Gastroesophageal sphincter (tissue), 4 donors: Measurements from ENCODE around the gene IMMP2L. TPM values are rescaled to one million over a fixed set of nuclear protein-coding genes. Genes with fewer than 3 reads are reported as not detected.
"Not testable (repeated sequence)": the region's sequence is repeated elsewhere in the genome, so short reads cannot be mapped to it uniquely, and the experiment has no call there.

Source experiments
- ATAC-seq: fragments of 150-250 bp; one replicate; pipeline ENCODE4 v1.9.1; 2016; ENCODE audit warnings: mild to moderate bottlenecking, moderate library complexity
- H3K27ac ChIP-seq, 4 donors: fragments of 200-600 bp; sonication (generic) in 3 of 4; 1 replicate in 3 of 4; 2 replicates in 1 of 4; pipeline ENCODE4 v1.5.1; 2016 to 2019
- H3K27me3 ChIP-seq: fragments of 200-600 bp; sonication (generic); one replicate; pipeline ENCODE4 v1.5.1; 2019
- H3K36me3 ChIP-seq, 2 donors: fragments of 200-600 bp; sonication (generic); one replicate each; pipeline ENCODE4 v1.5.1; 2019; ENCODE audit warnings: control low read depth in 1 of 2
- H3K4me1 ChIP-seq, 3 donors: fragments of 200-600 bp; sonication (generic); 1 replicate in 2 of 3; 2 replicates in 1 of 3; pipeline ENCODE4 v1.5.1; 2016 to 2019; ENCODE audit warnings: control low read depth in 2 of 3
- H3K4me3 ChIP-seq, 2 donors: fragments of 200-600 bp; sonication (generic); one replicate each; pipeline ENCODE4 v1.5.1; 2019; ENCODE audit warnings: mild to moderate bottlenecking in 1 of 2, moderate library complexity in 1 of 2
- H3K9me3 ChIP-seq, 3 donors: fragments of 200-600 bp; sonication (generic); one replicate each; pipeline ENCODE4 v1.5.1; 2017 to 2019; ENCODE audit warnings: control low read depth in 2 of 3
- CTCF ChIP-seq, 4 experiments: fragments of 200-600 bp in 2 of 4; fragments of 450-650 bp in 2 of 4; sonication (generic) in 1 of 4; IDR thresholded peaks; one replicate each; pipeline ENCODE4 v1.5.1; 2017 to 2019; ENCODE audit warnings: antibody characterized with exemption in 4 of 4, mild to moderate bottlenecking in 2 of 4, moderate library complexity in 2 of 4
- EP300 ChIP-seq: sonication (generic); formaldehyde crosslinking; IDR thresholded peaks from one replicate; pipeline ENCODE4 v1.6.1; 2017; ENCODE audit warnings: antibody characterized with exemption, mild to moderate bottlenecking
- POLR2A ChIP-seq, 2 donors: fragments of 450-650 bp; IDR thresholded peaks; one replicate each; pipeline ENCODE4 v1.6.1; 2017; ENCODE audit warnings: antibody characterized with exemption in 2 of 2, mild to moderate bottlenecking in 2 of 2, moderate library complexity in 1 of 2
- POLR2AphosphoS5 ChIP-seq: sonication (generic); formaldehyde crosslinking; IDR thresholded peaks from one replicate; pipeline ENCODE4 v1.6.1; 2017; ENCODE audit warnings: antibody characterized with exemption
- WGBS, 2 donors: methylation state at CpG; one replicate each; pipeline ENCODE4 v1.1.5; 2018; ENCODE audit warnings: low coverage in 1 of 2; 5-methylcytosine and 5-hydroxymethylcytosine counted together
- total RNA-seq, 4 donors: library from RNA; depleted of rRNA; stranded (reverse); fragments of >200 nt; gene quantifications; one replicate each; pipeline ENCODE4 v1.1.0, GENCODE V29; 2016

Gene IMMP2L
- total RNA-seq, 4 donors from 2014 or later = 13.6 to 38.5 (median 30.1) TPM

GRCh38 chr7:111475419-111475748, 86.9 kb downstream of the IMMP2L start:
- Histone ChIP-seq H3K27me3 (no peaks in the 10 kb centered on the region), H3K9me3 (no peaks in the 10 kb centered on the region)
- WGBS, 2 donors = 72 to 85% methylated on average over 1 of the region's 1 CpG

GRCh38 chr7:111474723-111475418, 87.4 kb downstream of the IMMP2L start:
- H3K4me3 ChIP-seq = no peak overlapping the region
- no peaks in the 10 kb centered on the region for H3K9me3 ChIP-seq
- no peaks in the 10 kb centered on the region for H3K27me3 ChIP-seq
- ATAC-seq = no peak
- no peaks in the 10 kb centered on the region for H3K36me3 ChIP-seq
- peaks cover 0 to 22% (median 2%) of the 10 kb centered on the region in 3 donors for H3K4me1 ChIP-seq
- H3K27ac ChIP-seq = no peak overlapping the region
- WGBS, 2 donors = 54 to 62% methylated on average over 4 of the region's 4 CpGs
- no peak for TF ChIP-seq EP300
- TF ChIP-seq CTCF (IDR thresholded peaks at IDR 0.05) = no peak
- TF ChIP-seq POLR2A (IDR thresholded peaks at IDR 0.05) = no peak

More at GRCh38 chr7:111475419-111475748, 86.9 kb downstream of the IMMP2L start:
- no peak for TF ChIP-seq POLR2A (IDR thresholded peaks at IDR 0.05)
- no peak for TF ChIP-seq CTCF (IDR thresholded peaks at IDR 0.05)
- no peak for TF ChIP-seq POLR2AphosphoS5
- no peak for TF ChIP-seq EP300
- Histone ChIP-seq H3K27ac (no peak overlapping the region), H3K36me3 (no peaks in the 10 kb centered on the region), H3K4me3 (no peak overlapping the region), H3K4me1 (peaks cover 0 to 22% (median 2%) of the 10 kb centered on the region in 3 donors)
- no peak for ATAC-seq

- Histone ChIP-seq H3K4me3 (no peak overlapping the region), H3K9me3 (no peaks in the 10 kb centered on the region), H3K27me3 (no peaks in the 10 kb centered on the region), H3K27ac (no peak overlapping the region), H3K36me3 (no peaks in the 10 kb centered on the region), H3K4me1 (peaks cover 0 to 22% (median 2%) of the 10 kb centered on the region in 3 donors)
- WGBS, 2 donors = 64% methylated on average over 2 of the region's 2 CpGs; no CpG with 5 or more reads in 1 of the 2 donors
- TF ChIP-seq POLR2A (IDR thresholded peaks at IDR 0.05) (no peak), POLR2AphosphoS5 (no peak), EP300 (no peak), CTCF (IDR thresholded peaks at IDR 0.05) (no peak)
- ATAC-seq = no peak
These were observed 88.7 kb downstream of the IMMP2L start for GRCh38 chr7:111473449-111474198.

GRCh38 chr7:111470998-111471397, 91.3 kb downstream of the IMMP2L start:
- Histone ChIP-seq H3K4me1 (peaks cover 0 to 12% (median 2%) of the 10 kb centered on the region in 3 donors), H3K4me3 (no peak overlapping the region), H3K9me3 (no peaks in the 10 kb centered on the region), H3K36me3 (no peaks in the 10 kb centered on the region), H3K27me3 (no peaks in the 10 kb centered on the region), H3K27ac (no peak overlapping the region)
- 75 to 90% methylated on average over 2 of the region's 2 CpGs for WGBS, 2 donors
- TF ChIP-seq EP300 = no peak
- TF ChIP-seq CTCF (IDR thresholded peaks at IDR 0.05) = no peak
- no peak for TF ChIP-seq POLR2A (IDR thresholded peaks at IDR 0.05)
- TF ChIP-seq POLR2AphosphoS5 = no peak
- ATAC-seq = no peak

- H3K9me3 ChIP-seq, H3K4me3 ChIP-seq, H3K27ac ChIP-seq, H3K27me3 ChIP-seq, H3K4me1 ChIP-seq, ATAC-seq, H3K36me3 ChIP-seq: not testable (repeated sequence)
- WGBS, 2 donors = no CpG with 5 or more reads among the region's 1 CpG
These were observed 92.4 kb downstream of the IMMP2L start for GRCh38 chr7:111469894-111470293.

- H3K4me1 ChIP-seq, H3K27ac ChIP-seq, H3K4me3 ChIP-seq, H3K9me3 ChIP-seq, H3K27me3 ChIP-seq, ATAC-seq, H3K36me3 ChIP-seq: not testable (repeated sequence)
- WGBS, 2 donors = 87 to 100% methylated on average over 1 to 3 of the region's 3 CpGs
These were observed 96.5 kb downstream of the IMMP2L start for GRCh38 chr7:111465774-111466173.
